Nephron progenitor cell (in vitro differentiated cells): ENCODE measurements around the gene SULF2.

Source experiments
- DNase-seq: peaks from one replicate; pipeline ENCODE4 v3.0.0; 2021
- H3K27ac Mint-ChIP-seq: 2 replicates; pipeline ENCODE4 v1.8.0; 2021; ENCODE audit warnings: mild to moderate bottlenecking, moderate library complexity, mixed read lengths
- H3K27me3 Mint-ChIP-seq: 2 replicates; pipeline ENCODE4 v1.8.0; 2021; ENCODE audit warnings: mild to moderate bottlenecking, low read depth, mixed read lengths; ENCODE audit not compliant: poor library complexity
- H3K36me3 Mint-ChIP-seq: 2 replicates; pipeline ENCODE4 v1.8.0; 2021; ENCODE audit warnings: low read depth, mixed read lengths
- H3K4me1 Mint-ChIP-seq: 2 replicates; pipeline ENCODE4 v1.8.0; 2021; ENCODE audit warnings: mixed read lengths
- H3K4me3 Mint-ChIP-seq: 2 replicates; pipeline ENCODE4 v1.8.0; 2021; ENCODE audit warnings: mild to moderate bottlenecking, moderate library complexity, mixed read lengths
- H3K9me3 Mint-ChIP-seq: 2 replicates; pipeline ENCODE4 v1.8.0; 2021; ENCODE audit warnings: mild to moderate bottlenecking, moderate library complexity, mixed read lengths
- CTCF ChIP-seq: fragments of 200-600 bp; sonication (generic); IDR thresholded peaks from 2 replicates; pipeline ENCODE4 v1.5.0; 2021; ENCODE audit warnings: antibody characterized with exemption

SULF2 gene

DNA sequence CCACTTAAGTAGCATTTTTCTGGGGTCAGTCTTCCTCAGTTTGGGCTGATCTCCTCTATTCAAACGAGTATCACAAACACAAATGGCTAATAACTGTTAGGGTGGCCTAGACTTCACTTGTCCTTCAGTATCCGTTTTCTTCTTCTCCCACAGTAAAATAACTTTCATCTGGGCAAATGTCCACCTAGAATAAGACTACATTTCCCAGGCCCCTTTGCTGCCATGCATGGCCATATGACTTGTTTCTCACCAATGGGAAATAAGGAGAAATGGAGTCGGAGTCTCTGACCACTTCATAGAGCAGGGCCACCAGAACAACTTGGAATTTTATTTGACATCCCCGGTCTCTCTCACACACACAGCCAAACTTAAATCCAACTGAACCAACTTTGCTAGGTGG is 51.4 kb downstream of the SULF2 start:
- Mint-ChIP-seq H3K27me3 (peaks cover 5% of the 10 kb centered on the region), H3K27ac (no peak overlapping the region)

GRCh38 chr20:47730744-47731143 is 54.5 kb downstream of the SULF2 start:
- TF ChIP-seq CTCF, result no peak
- H3K4me1 Mint-ChIP-seq, result peaks cover 39% of the 10 kb centered on the region
- peaks cover 7% of the 10 kb centered on the region for H3K9me3 Mint-ChIP-seq
- no peak for DNase-seq
- peaks cover 5% of the 10 kb centered on the region for H3K27me3 Mint-ChIP-seq
- no peak overlapping the region for H3K4me3 Mint-ChIP-seq
- no peak overlapping the region for H3K27ac Mint-ChIP-seq
- H3K36me3 Mint-ChIP-seq, result peaks cover 76% of the 10 kb centered on the region

More for the DNA sequence above, 51.4 kb downstream of the SULF2 start:
- DNase-seq, result no peak
- no peak overlapping the region for H3K4me3 Mint-ChIP-seq
- no peak for TF ChIP-seq CTCF
- H3K9me3 Mint-ChIP-seq, result peaks cover 7% of the 10 kb centered on the region
- H3K4me1 Mint-ChIP-seq, result peaks cover 8% of the 10 kb centered on the region
- peaks cover 86% of the 10 kb centered on the region for H3K36me3 Mint-ChIP-seq

DNA sequence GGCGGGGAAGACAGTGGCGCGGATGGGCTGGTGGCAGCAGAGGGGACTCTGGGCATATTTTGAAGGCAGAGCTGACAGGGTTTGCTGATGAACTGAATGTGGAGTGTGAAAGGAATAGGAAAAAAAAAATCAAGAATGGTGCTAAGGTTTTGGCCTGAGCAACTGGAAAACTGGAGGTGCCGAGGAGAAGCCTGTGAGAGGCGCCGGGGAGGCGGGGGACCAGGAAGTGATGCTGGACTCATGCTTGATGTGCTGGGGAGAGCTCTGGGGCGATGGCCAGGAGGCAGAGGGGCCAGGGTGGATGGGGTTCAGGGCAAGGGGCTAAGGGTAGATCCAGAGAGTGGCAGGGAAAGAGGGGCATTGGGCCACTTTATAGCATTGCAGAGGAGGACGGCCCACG is 55.8 kb downstream of the SULF2 start:
- H3K27ac Mint-ChIP-seq, result peak overlapping the region; percentile 84
- H3K4me1 Mint-ChIP-seq, result peaks cover 52% of the 10 kb centered on the region
- DNase-seq, result no peak
- H3K36me3 Mint-ChIP-seq, result peaks cover 63% of the 10 kb centered on the region
- H3K27me3 Mint-ChIP-seq, result peaks cover 5% of the 10 kb centered on the region
- no peak for TF ChIP-seq CTCF
- H3K4me3 Mint-ChIP-seq, result no peak overlapping the region
- no peaks in the 10 kb centered on the region for H3K9me3 Mint-ChIP-seq

- Mint-ChIP-seq H3K27me3 (peaks cover 5% of the 10 kb centered on the region), H3K9me3 (peaks cover 7% of the 10 kb centered on the region), H3K36me3 (peaks cover 58% of the 10 kb centered on the region), H3K4me1 (peaks cover 67% of the 10 kb centered on the region), H3K4me3 (peak overlapping the region; percentile 12), H3K27ac (peak overlapping the region; percentile 73)
- DNase-seq, result peak; percentile 18
- TF ChIP-seq CTCF, result no peak
Observed at GRCh38 chr20:47727909-47728361, 57.3 kb downstream of the SULF2 start.

DNA sequence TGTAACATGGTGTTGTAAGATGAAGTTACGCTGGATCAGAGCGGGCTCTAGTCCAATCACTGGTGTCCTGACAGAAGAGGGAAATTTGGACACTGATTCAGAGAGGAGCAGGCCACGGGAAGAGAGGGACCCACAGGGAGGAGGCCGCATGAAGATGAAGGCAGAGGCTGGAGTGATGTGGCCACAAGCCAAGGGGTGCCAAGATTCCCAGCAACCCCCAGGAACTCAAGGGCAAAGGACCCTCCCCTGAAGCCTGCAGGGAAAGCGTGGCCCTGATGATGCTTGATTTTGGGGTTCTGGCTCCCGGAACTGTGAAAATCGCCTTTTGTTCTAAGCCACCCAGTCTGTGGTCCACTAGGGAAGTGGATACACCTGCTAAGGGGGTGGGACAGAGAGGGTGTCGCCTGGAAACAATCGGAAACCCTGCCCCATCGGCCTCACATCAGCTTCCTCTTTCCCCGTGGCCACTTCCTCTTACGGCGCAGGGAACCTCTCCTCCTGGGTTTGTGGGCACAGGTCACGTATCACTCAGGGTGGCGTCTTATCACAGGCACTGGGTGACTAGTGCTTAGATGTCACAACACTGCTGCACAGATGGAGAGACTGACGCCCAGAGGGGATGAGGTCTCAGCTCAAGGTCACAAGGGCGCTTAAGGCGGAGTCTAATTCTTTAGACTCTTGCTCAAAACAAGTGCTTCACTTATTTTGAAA is 58.0 kb downstream of the SULF2 start:
- peak overlapping the region; percentile 73 for H3K27ac Mint-ChIP-seq

More for the DNA sequence above, 58.0 kb downstream of the SULF2 start:
- DNase-seq, result no peak
- Mint-ChIP-seq H3K27me3 (peaks cover 5% of the 10 kb centered on the region), H3K36me3 (peaks cover 56% of the 10 kb centered on the region), H3K4me3 (peak overlapping the region; percentile 12), H3K4me1 (peaks cover 68% of the 10 kb centered on the region), H3K9me3 (peaks cover 7% of the 10 kb centered on the region)
- TF ChIP-seq CTCF, result no peak
